RCC 7860 (cell line): Measurements from ENCODE around the gene MRPL53.
"Not testable (repeated sequence)": the region's sequence is repeated elsewhere in the genome, so short reads cannot be mapped to it uniquely, and the experiment has no call there.

Source experiments
- DNase-seq: peaks from one replicate; pipeline ENCODE4 v3.0.0-alpha.2; 2015; ENCODE audit warnings: low spot score
- FAIRE-seq: peaks from 2 replicates; lab custom pipeline; 2012; peaks lifted over from hg19 to GRCh38; lab: Jason Lieb, UNC

Gene MRPL53

GRCh38 chr2:74482801-74483674 lies 10.6 kb upstream of the MRPL53 start, which contains the start of the genes CCDC142 and TTC31:
Gene CCDC142, minus strand, starts transcription at chr2:74482998. Its CDS starts 161 bp downstream, at chr2:74482837.
Gene TTC31, plus strand, starts transcription at chr2:74483081. Its CDS starts 15 bp downstream, at chr2:74483096.
- FAIRE-seq (peak; percentile 44), DNase-seq (peak; percentile 87)

GRCh38 chr2:74481961-74482800 lies 9.7 kb upstream of the MRPL53 start:
- DNase-seq (no peak), FAIRE-seq (no peak)

GRCh38 chr2:74481431-74481830 lies 9.0 kb upstream of the MRPL53 start:
- FAIRE-seq (no peak), DNase-seq (no peak)

GRCh38 chr2:74474899-74475298 lies 2.4 kb upstream of the MRPL53 start:
- DNase-seq (no peak), FAIRE-seq (no peak)

- no peak for FAIRE-seq
- no peak for DNase-seq
Measured at GRCh38 chr2:74474481-74474880, 2.0 kb upstream of the MRPL53 start.

GRCh38 chr2:74472945-74473258 lies 422 bp upstream of the MRPL53 start:
- DNase-seq (no peak), FAIRE-seq (no peak)

GRCh38 chr2:74471332-74472065 lies 981 bp downstream of the MRPL53 start:
- FAIRE-seq (no peak), DNase-seq (no peak)

GRCh38 chr2:74470742-74471141 lies 1.7 kb downstream of the MRPL53 start:
- DNase-seq, FAIRE-seq: not testable (repeated sequence)

GRCh38 chr2:74464406-74464805 lies 8.1 kb downstream of the MRPL53 start:
- DNase-seq (no peak), FAIRE-seq (no peak)

- DNase-seq (no peak), FAIRE-seq (no peak)
Measured at GRCh38 chr2:74462786-74463105, 9.7 kb downstream of the MRPL53 start.

- no peak for FAIRE-seq
- DNase-seq = no peak
Measured at GRCh38 chr2:74462054-74462785, 10.3 kb downstream of the MRPL53 start.

- DNase-seq = no peak
- no peak for FAIRE-seq
Measured at GRCh38 chr2:74461187-74462053, 11.1 kb downstream of the MRPL53 start.

GRCh38 chr2:74460187-74460586 lies 12.3 kb downstream of the MRPL53 start:
- not testable (repeated sequence) for DNase-seq, FAIRE-seq

GRCh38 chr2:74459503-74460118 lies 12.9 kb downstream of the MRPL53 start:
- not testable (repeated sequence) for DNase-seq, FAIRE-seq

GRCh38 chr2:74458938-74459363 lies 13.5 kb downstream of the MRPL53 start:
- DNase-seq (no peak), FAIRE-seq (no peak)

- peak; percentile 100 for DNase-seq
Measured at GRCh38 chr2:74458132-74458937, 14.1 kb downstream of the MRPL53 start, which contains the start of gene WBP1. Gene WBP1, plus strand, starts transcription at chr2:74458438. Its CDS starts 165 bp downstream, at chr2:74458603.

GRCh38 chr2:74457549-74458131 lies 14.8 kb downstream of the MRPL53 start:
- no peak for DNase-seq
- no peak for FAIRE-seq

More at GRCh38 chr2:74458132-74458937, 14.1 kb downstream of the MRPL53 start, which contains the start of gene WBP1:
- peak; percentile 96 for FAIRE-seq

- peak; percentile 31 for DNase-seq
Measured at GRCh38 chr2:74457129-74457548, 15.3 kb downstream of the MRPL53 start.

More at GRCh38 chr2:74457129-74457548, 15.3 kb downstream of the MRPL53 start:
- no peak for FAIRE-seq
